HL-60 (cell line): ENCODE results near the gene LAMA4.

Experiments used
- CTCF ChIP-seq: IDR thresholded peaks from one replicate; pipeline ENCODE4 v1.5.1; 2011; ENCODE audit warnings: low read length, control low read depth, inconsistent platforms; ENCODE audit not compliant: insufficient read depth
- GABPA ChIP-seq: IDR thresholded peaks from 2 replicates; pipeline ENCODE4 v1.6.1; 2012; ENCODE audit warnings: low read depth
- POLR2AphosphoS5 ChIP-seq: IDR thresholded peaks from 2 replicates; pipeline ENCODE4 v1.6.1; 2012; ENCODE audit warnings: low read depth
- REST ChIP-seq: IDR thresholded peaks from 2 replicates; pipeline ENCODE4 v1.6.1; 2012; ENCODE audit warnings: low read depth; ENCODE audit not compliant: insufficient replicate concordance

- TF ChIP-seq REST: no peak
- TF ChIP-seq POLR2AphosphoS5: no peak
- TF ChIP-seq CTCF: no peak
- no peak for TF ChIP-seq GABPA
Observed at GRCh38 chr6:112207131-112207530, 47.2 kb downstream of the LAMA4 start.
